Panc1 (cell line): Measurements from ENCODE around the gene MFAP3. TPM values are rescaled to one million over a fixed set of nuclear protein-coding genes. Genes with fewer than 3 reads are reported as not detected.

Experiments used
- ATAC-seq: fragments of 200-7000 bp; cut with Tn5 transposase; 2 replicates; pipeline ENCODE4 v1.9.1; 2020; ENCODE audit warnings: mild to moderate bottlenecking, moderate library complexity
- BruUV-seq: library from RNA; stranded (reverse); fragments of 400-500 nt; replicated peaks from 2 replicates; lab custom pipeline; 2021; lab: Mats Ljungman, UMichigan
- CTCF ChIA-PET: fragments of 300-600 bp; sonication (Branson Sonifier 250); formaldehyde crosslinking; loops from one replicate; lab custom pipeline; 2022; ENCODE audit warnings: antibody characterized with exemption; lab: Charles Lee
- POLR2A ChIA-PET: fragments of 300-600 bp; sonication (Branson Sonifier 250); formaldehyde crosslinking; loops from one replicate; lab custom pipeline; 2022; ENCODE audit warnings: antibody characterized with exemption; lab: Charles Lee
- DNase-seq: peaks from one replicate; pipeline ENCODE4 v3.0.0-alpha.2; 2010; ENCODE audit warnings: low read depth, low spot score
- H3K27ac ChIP-seq: 2 replicates; pipeline ENCODE4 v1.5.1; 2011; ENCODE audit warnings: mild to moderate bottlenecking, low read length, inconsistent platforms
- H3K27me3 ChIP-seq: fragments of 200-500 bp; sonication (Bioruptor generic); 2 replicates; pipeline ENCODE4 v1.6.0; 2014; ENCODE audit warnings: low read length, inconsistent platforms; ENCODE audit not compliant: control insufficient read depth, insufficient read depth
- H3K36me3 ChIP-seq: fragments of 200-500 bp; sonication (Bioruptor generic); 2 replicates; pipeline ENCODE4 v1.5.1; 2014; ENCODE audit warnings: inconsistent platforms, mild to moderate bottlenecking, low read length, moderate library complexity; ENCODE audit not compliant: control insufficient read depth, insufficient read depth
- H3K4me1 ChIP-seq: 2 replicates; pipeline ENCODE4 v1.5.1; 2011; ENCODE audit warnings: inconsistent platforms, mild to moderate bottlenecking, low read length, moderate library complexity; ENCODE audit not compliant: control insufficient read depth, insufficient read depth
- H3K4me3 ChIP-seq, 2 experiments: 2 replicates each; pipeline ENCODE4 v1.5.1; 2011 to 2012; ENCODE audit warnings: low read depth in 2 of 2, low read length in 2 of 2, mild to moderate bottlenecking in 2 of 2, inconsistent platforms in 1 of 2, moderate library complexity in 1 of 2
- H3K9me3 ChIP-seq: fragments of 200-500 bp; sonication (Bioruptor generic); 2 replicates; pipeline ENCODE4 v1.5.1; 2014; ENCODE audit warnings: low read depth, mild to moderate bottlenecking, inconsistent platforms, low read length, moderate library complexity; ENCODE audit not compliant: control insufficient read depth, insufficient read depth
- POLR2AphosphoS5 ChIP-seq: IDR thresholded peaks from 2 replicates; pipeline ENCODE4 v1.6.1; 2012; ENCODE audit warnings: mild to moderate bottlenecking, low read depth, low read length, moderate library complexity
- REST ChIP-seq, 2 experiments: IDR thresholded peaks; 2 replicates each; pipeline ENCODE4 v1.6.1; 2011 to 2012; ENCODE audit warnings: low read depth in 2 of 2, control low read depth in 1 of 2, low read length in 1 of 2, mild to moderate bottlenecking in 1 of 2, moderate library complexity in 1 of 2; ENCODE audit not compliant: insufficient read depth in 1 of 2
- SIN3A ChIP-seq: IDR thresholded peaks from 2 replicates; pipeline ENCODE4 v1.6.1; 2012; ENCODE audit warnings: low read depth, mild to moderate bottlenecking, low read length, moderate library complexity, borderline replicate concordance; ENCODE audit not compliant: insufficient read depth
- TCF7L2 ChIP-seq: IDR thresholded peaks from 2 replicates; pipeline ENCODE4 v1.6.1; 2011; ENCODE audit warnings: mild to moderate bottlenecking, low read depth, low read length, inconsistent platforms
- in situ Hi-C: cut with HindIII; loops from 2 replicates; pipeline ENCODE4 v1.10.0; 2016; ENCODE audit warnings: low sequenced_read_pairs, low pct_unique_long_range_greater_than_20kb
- intact Hi-C: fragments of 100-400 bp; cut with micrococcal nuclease; formaldehyde crosslinking; loops from one replicate; pipeline ENCODE4 v1.10.0; 2022; ENCODE audit not compliant: unreplicated experiment
- total RNA-seq: library from RNA; stranded (reverse); gene quantifications from one replicate; pipeline ENCODE4 v1.2.1, GENCODE V29; 2021; ENCODE audit not compliant: unreplicated experiment
- TF ChIP-seq, protein P1 (sequence below): fragments of 450-650 bp; IDR thresholded peaks from 2 replicates; pipeline ENCODE4 v1.5.1; 2017; ENCODE audit warnings: mild to moderate bottlenecking

MFAP3 gene
- total RNA-seq, 1 experiment from 2014 or later: 24.2 TPM

- ATAC-seq: no peak
- Histone ChIP-seq H3K4me3 (no peak overlapping the region), H3K27me3 (peaks cover 9% of the 10 kb centered on the region), H3K27ac (no peak overlapping the region), H3K9me3 (no peaks in the 10 kb centered on the region), H3K36me3 (no peaks in the 10 kb centered on the region), H3K4me1 (no peaks in the 10 kb centered on the region; the same call in 1 of the 2 replicates)
- intact Hi-C loops: no loop called here
- in situ Hi-C loops: no loop called here
- no peak for DNase-seq
- POLR2A ChIA-PET: no interaction called here
- BruUV-seq: no TSS peak
- CTCF ChIA-PET: no interaction called here
- TF ChIP-seq SIN3A (no peak), REST (IDR thresholded peaks at IDR 0.05; ENCODE audit: insufficient read depth in 1 of 2, low read depth in 2 of 2, low read length in 1 of 2) (no peak), TCF7L2 (no peak), POLR2AphosphoS5 (no peak)
- TF ChIP-seq, protein P1, sequence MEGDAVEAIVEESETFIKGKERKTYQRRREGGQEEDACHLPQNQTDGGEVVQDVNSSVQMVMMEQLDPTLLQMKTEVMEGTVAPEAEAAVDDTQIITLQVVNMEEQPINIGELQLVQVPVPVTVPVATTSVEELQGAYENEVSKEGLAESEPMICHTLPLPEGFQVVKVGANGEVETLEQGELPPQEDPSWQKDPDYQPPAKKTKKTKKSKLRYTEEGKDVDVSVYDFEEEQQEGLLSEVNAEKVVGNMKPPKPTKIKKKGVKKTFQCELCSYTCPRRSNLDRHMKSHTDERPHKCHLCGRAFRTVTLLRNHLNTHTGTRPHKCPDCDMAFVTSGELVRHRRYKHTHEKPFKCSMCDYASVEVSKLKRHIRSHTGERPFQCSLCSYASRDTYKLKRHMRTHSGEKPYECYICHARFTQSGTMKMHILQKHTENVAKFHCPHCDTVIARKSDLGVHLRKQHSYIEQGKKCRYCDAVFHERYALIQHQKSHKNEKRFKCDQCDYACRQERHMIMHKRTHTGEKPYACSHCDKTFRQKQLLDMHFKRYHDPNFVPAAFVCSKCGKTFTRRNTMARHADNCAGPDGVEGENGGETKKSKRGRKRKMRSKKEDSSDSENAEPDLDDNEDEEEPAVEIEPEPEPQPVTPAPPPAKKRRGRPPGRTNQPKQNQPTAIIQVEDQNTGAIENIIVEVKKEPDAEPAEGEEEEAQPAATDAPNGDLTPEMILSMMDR: no peak
Measured at GRCh38 chr5:154081246-154081645, 42.5 kb downstream of the MFAP3 start.

GRCh38 chr5:154084062-154084639 lies 45.4 kb downstream of the MFAP3 start:
- ATAC-seq (no peak), DNase-seq (no peak)
- no peaks in the 10 kb centered on the region for H3K9me3 ChIP-seq
- no peaks in the 10 kb centered on the region; the same call in 1 of the 2 replicates for H3K4me1 ChIP-seq
- ChIA-PET CTCF (no interaction called here), POLR2A (no interaction called here)
- H3K36me3 ChIP-seq: no peaks in the 10 kb centered on the region
- peaks cover 7% of the 10 kb centered on the region for H3K27me3 ChIP-seq
- BruUV-seq: no TSS peak
- H3K4me3 ChIP-seq: no peak overlapping the region
- in situ Hi-C loops: no loop called here
- TF ChIP-seq TCF7L2 (no peak), REST (IDR thresholded peaks at IDR 0.05; ENCODE audit: insufficient read depth in 1 of 2, low read depth in 2 of 2, low read length in 1 of 2) (no peak), SIN3A (no peak)
- TF ChIP-seq, protein P1: no peak
- no peak overlapping the region for H3K27ac ChIP-seq
- intact Hi-C loops: no loop called here
